Renal pelvis (tissue), 3 donors: ENCODE results near the gene SNUPN. TPM values are rescaled to one million over a fixed set of nuclear protein-coding genes. Genes with fewer than 3 reads are reported as not detected.

Experiments used
- polyA plus RNA-seq, 3 donors: library from polyadenylated mRNA; unstranded; fragments of 120-200 nt; gene quantifications; one replicate each; pipeline ENCODE4 v1.2.1, GENCODE V29; 2013; ENCODE audit not compliant: insufficient read length in 3 of 3

Gene SNUPN
- polyA plus RNA-seq, 3 donors = 25.0 to 32.6 (median 28.9) TPM

Other genes with a start within 250 kb of the SNUPN start
- gene SIN3A, start 174.0 kb downstream of the SNUPN start, polyA plus RNA-seq = 10 to 100 TPM; 56.2 to 59.8 (median 56.3) TPM
- gene PTPN9, start 46.4 kb downstream of the SNUPN start, polyA plus RNA-seq = 10 to 100 TPM; 39.1 to 45.9 (median 42.1) TPM
- gene IMP3, start 14.5 kb upstream of the SNUPN start, polyA plus RNA-seq = 10 to 100 TPM; 58.0 to 64.5 (median 59.2) TPM
- gene SNX33, start 22.2 kb upstream of the SNUPN start, polyA plus RNA-seq = 10 to 100 TPM; 20.8 to 22.4 (median 22.3) TPM
- 10 to 100 TPM in 2 of 3 donors, 1 to 10 TPM in 1; 6.4 to 11.0 (median 10.2) TPM for gene CSPG4, start 87.1 kb upstream of the SNUPN start, polyA plus RNA-seq
- 10 to 100 TPM; 40.8 to 44.8 (median 43.4) TPM for gene UBE2Q2, start 217.7 kb upstream of the SNUPN start, polyA plus RNA-seq